ENCODE measurements around the gene CCDC188. TPM values are rescaled to one million over a fixed set of nuclear protein-coding genes. Genes with fewer than 3 reads are reported as not detected.

The CCDC188 gene
- total and polyA plus RNA-seq, 12 donors, result 0.30 to 19.0 (median 0.77) TPM; not detected in 2

DNA sequence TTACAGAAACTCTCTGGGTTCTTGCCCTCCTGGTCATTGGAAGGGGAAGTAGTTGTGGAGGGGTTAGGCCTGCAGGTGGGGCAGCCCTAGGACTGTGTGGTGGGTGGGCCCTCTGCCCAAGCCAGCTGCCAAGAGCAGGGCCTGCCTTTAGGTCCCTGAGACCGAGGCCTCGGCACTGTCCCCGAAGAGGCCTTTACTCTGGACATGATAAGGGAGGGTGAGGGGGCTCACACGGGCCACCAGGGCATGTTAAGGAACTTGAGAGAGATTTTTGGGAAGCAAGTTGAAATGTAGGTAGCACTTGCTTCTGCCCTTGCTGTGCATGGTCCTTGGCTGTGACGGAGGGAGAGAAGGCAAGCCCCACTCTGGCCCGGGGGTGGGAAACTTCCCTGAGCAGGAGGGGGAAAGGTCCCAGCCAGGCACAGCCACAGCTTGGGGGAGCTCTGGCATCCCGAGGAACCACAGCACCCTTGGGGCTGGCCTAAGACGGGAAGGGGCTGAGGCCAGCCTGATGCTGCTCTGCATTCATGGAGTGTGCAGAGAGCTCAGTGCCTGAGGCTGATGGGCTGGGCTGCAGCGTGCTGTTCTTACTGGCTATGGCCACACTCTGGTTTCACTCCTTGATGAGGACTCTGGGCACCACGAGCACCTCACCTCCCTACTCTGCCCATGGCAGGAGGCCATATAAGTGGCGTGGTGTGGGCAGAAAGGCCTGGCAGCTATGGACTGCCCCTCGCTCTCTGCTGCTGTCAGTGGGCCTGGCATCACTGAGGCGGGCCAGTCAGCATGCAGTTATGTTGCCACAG lies 42.7 kb downstream of the CCDC188 start:
- Histone ChIP-seq H3K9me3 (replicated peaks in 1 of 3) (no peaks in the 10 kb centered on the region), H3K27me3 (no peaks in the 10 kb centered on the region), H3K36me3 (replicated peaks in 1 of 2) (peaks cover 0 to 88% of the 10 kb centered on the region in 2 donors), H3K27ac (no peak overlapping the region), H3K4me1 (replicated peaks in 1 of 2) (no peaks in the 10 kb centered on the region), H3K4me3 (no peak overlapping the region)
- no peak for DNase-seq
- intact Hi-C loops (cut with DNase I), result loop anchor here in 1 of 2 donors (2.0 kb wide), 1 partner anchor 37 kb away; no protein-coding TSS in a partner anchor
- TF ChIP-seq POLR2A (IDR thresholded peaks at IDR 0.05) (no peak), CTCF (IDR thresholded peaks at IDR 0.05) (no peak)
- WGBS, 4 donors, result 86 to 87% (median 87%) methylated on average over 3 to 13 of the region's 13 CpGs

GRCh38 chr22:20107471-20107901 lies 43.4 kb downstream of the CCDC188 start:
- Histone ChIP-seq H3K27me3 (no peaks in the 10 kb centered on the region), H3K27ac (no peak overlapping the region), H3K4me3 (no peak overlapping the region), H3K36me3 (replicated peaks in 1 of 2) (peaks cover 0 to 88% of the 10 kb centered on the region in 2 donors), H3K4me1 (replicated peaks in 1 of 2) (no peaks in the 10 kb centered on the region), H3K9me3 (replicated peaks in 1 of 3) (no peaks in the 10 kb centered on the region)
- 90 to 100% (median 93%) methylated on average over 6 to 7 of the region's 7 CpGs for WGBS, 4 donors
- TF ChIP-seq POLR2A (IDR thresholded peaks at IDR 0.05), result no peak
- TF ChIP-seq CTCF (IDR thresholded peaks at IDR 0.05), result no peak
- DNase-seq, result no peak
- intact Hi-C loops (cut with DNase I), result loop anchor here in 1 of 2 donors (2.0 kb wide), 1 partner anchor 37 kb away; no protein-coding TSS in a partner anchor

DNA sequence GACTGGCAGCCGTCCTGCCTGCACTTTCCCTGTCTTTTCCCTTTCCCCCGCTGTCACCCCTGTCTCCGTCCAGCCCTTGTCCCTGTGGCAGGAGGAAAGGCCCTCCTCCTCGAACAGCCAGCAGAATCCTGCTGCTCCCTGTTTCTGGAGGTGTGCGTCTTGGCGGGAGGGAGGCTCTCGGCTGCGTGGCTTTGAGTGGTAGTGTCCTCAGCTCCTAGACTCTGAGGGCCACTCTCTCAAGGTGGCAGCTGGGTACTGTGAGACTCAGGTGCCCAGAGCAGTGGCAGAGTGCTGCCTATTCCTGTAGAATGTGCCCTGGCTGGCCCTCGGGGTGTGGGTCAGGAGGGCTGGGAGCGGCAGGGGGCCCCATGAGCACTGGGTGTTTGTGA lies 44.0 kb downstream of the CCDC188 start:
- no peaks in the 10 kb centered on the region for H3K4me1 ChIP-seq (replicated peaks in 1 of 2)
- no peak for TF ChIP-seq POLR2A (IDR thresholded peaks at IDR 0.05)
- TF ChIP-seq CTCF (IDR thresholded peaks at IDR 0.05), result no peak
- intact Hi-C loops (cut with DNase I), result loop anchor here in 1 of 2 donors (2.0 kb wide), 1 partner anchor 36 kb away; no protein-coding TSS in a partner anchor
- no peaks in the 10 kb centered on the region for H3K27me3 ChIP-seq
- H3K36me3 ChIP-seq (replicated peaks in 1 of 2), result peaks cover 0 to 88% of the 10 kb centered on the region in 2 donors
- 90 to 96% (median 93%) methylated on average over 8 to 10 of the region's 10 CpGs for WGBS, 4 donors
- H3K27ac ChIP-seq, result no peak overlapping the region
- DNase-seq, result no peak
- no peak overlapping the region for H3K4me3 ChIP-seq
- H3K9me3 ChIP-seq (replicated peaks in 1 of 3), result no peaks in the 10 kb centered on the region

DNA sequence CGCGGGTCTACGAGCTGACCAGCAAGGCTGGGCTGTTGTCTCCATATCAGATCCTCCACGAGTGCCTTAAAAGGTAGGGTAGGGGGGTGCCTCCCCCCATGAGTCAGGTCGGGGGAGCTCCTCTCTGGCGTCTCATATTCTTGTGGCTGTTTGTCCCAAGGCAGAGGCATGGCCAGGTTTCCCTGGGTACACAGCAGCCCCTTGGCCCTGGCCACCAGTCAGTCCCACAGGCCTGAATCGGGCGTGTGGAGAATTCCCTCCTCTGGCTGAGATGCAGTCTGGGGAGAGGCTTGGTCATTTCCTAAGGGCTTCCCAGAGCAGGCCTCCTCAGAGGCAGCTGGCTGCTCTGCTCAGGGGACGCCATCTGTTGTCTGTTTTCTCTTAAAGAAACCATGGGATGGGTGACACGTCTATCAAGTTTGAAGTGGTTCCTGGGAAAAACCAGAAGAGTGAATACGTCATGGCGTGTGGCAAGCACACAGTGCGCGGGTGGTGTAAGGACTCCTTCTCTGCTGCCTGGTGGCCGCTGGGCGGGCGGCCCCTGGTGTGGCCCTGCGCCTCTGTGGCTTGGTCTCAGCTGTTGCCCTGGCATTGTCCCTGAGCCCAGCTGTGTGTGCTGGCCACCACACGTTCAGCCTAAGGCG lies 44.5 kb downstream of the CCDC188 start:
- WGBS, 4 donors, result 86 to 96% (median 90%) methylated on average over 8 to 20 of the region's 20 CpGs
- no peaks in the 10 kb centered on the region for H3K4me1 ChIP-seq (replicated peaks in 1 of 2)
- H3K27ac ChIP-seq, result no peak overlapping the region
- intact Hi-C loops (cut with DNase I), result loop anchor here in 1 of 2 donors (2.0 kb wide), 1 partner anchor 36 kb away; no protein-coding TSS in a partner anchor
- H3K4me3 ChIP-seq, result no peak overlapping the region
- peaks cover 0 to 90% of the 10 kb centered on the region in 2 donors for H3K36me3 ChIP-seq (replicated peaks in 1 of 2)
- H3K9me3 ChIP-seq (replicated peaks in 1 of 3), result no peaks in the 10 kb centered on the region
- no peak for TF ChIP-seq CTCF (IDR thresholded peaks at IDR 0.05)
- no peak for TF ChIP-seq POLR2A (IDR thresholded peaks at IDR 0.05)
- no peak for DNase-seq
- no peaks in the 10 kb centered on the region for H3K27me3 ChIP-seq

Data from adrenal gland (tissue), 12 donors.